Measurements from ENCODE around the gene KDM2A. TPM values are rescaled to one million over a fixed set of nuclear protein-coding genes. Genes with fewer than 3 reads are reported as not detected.

KDM2A gene
- total RNA-seq, 1 experiment from 2014 or later, result 65.3 TPM

GRCh38 chr11:67230406-67230805, 111.3 kb downstream of the KDM2A start:
- no peak overlapping the region for H3K4me3 ChIP-seq (ENCODE audit: low read length)
- no peaks in the 10 kb centered on the region for H3K27me3 ChIP-seq (ENCODE audit: low read length)
- ChIA-PET POLR2A (ENCODE audit: unreplicated experiment) (no interaction called here), CTCF (no interaction called here)
- intact Hi-C loops (cut with micrococcal nuclease), result no loop called here
- peaks cover 8% of the 10 kb centered on the region for H3K4me1 ChIP-seq (ENCODE audit: insufficient read depth, low read length)
- 0 out of 2 replicates have a peak overlapping the region, but pooled peaks have one; percentile 22 for H3K27ac ChIP-seq (ENCODE audit: low read length)
- no peaks in the 10 kb centered on the region for H4K20me1 ChIP-seq (ENCODE audit: low read length)
- H3K36me3 ChIP-seq (ENCODE audit: low read depth, low read length), result peaks cover 34% of the 10 kb centered on the region
- no peaks in the 10 kb centered on the region for H3K9me3 ChIP-seq (ENCODE audit: low read length)
- H3K4me2 ChIP-seq (ENCODE audit: low read length), result no peak overlapping the region
- peak; percentile 54 for DNase-seq
- H3K79me2 ChIP-seq (ENCODE audit: low read length), result 0 out of 2 replicates have a peak, but pooled peaks cover 6% of the 10 kb centered on the region
- no peak overlapping the region for H3K9ac ChIP-seq (ENCODE audit: low read length)
- no peaks in the 10 kb centered on the region for H3F3A ChIP-seq (ENCODE audit: low read length, unreplicated experiment)
- H3K9me2 ChIP-seq (replicated peaks; ENCODE audit: low read length), result no peaks in the 10 kb centered on the region
- peak; percentile 49 for ATAC-seq
- no peak for TF ChIP-seq CTCF (conservative IDR thresholded peaks at IDR 0.05; ENCODE audit: low read depth, low read length)
- TF ChIP-seq EZH2phosphoT487 (IDR thresholded peaks at IDR 0.05; ENCODE audit: borderline replicate concordance, low read length), result no peak
- no peak for TF ChIP-seq EZH2 (IDR thresholded peaks at IDR 0.05; ENCODE audit: low read length, unreplicated experiment)
- no peak overlapping the region for H2AFZ ChIP-seq (ENCODE audit: low read length)
- no TSS peak for BruUV-seq (replicated peaks)

- H3K36me3 ChIP-seq (ENCODE audit: low read depth, low read length), result peaks cover 33% of the 10 kb centered on the region
- ATAC-seq, result no peak
- POLR2A ChIA-PET (ENCODE audit: unreplicated experiment), result no interaction called here
Measured at GRCh38 chr11:67230886-67231285, 111.8 kb downstream of the KDM2A start.

More at GRCh38 chr11:67230886-67231285, 111.8 kb downstream of the KDM2A start:
- no peak overlapping the region for H3K9ac ChIP-seq (ENCODE audit: low read length)
- peaks cover 8% of the 10 kb centered on the region for H3K4me1 ChIP-seq (ENCODE audit: insufficient read depth, low read length)
- H3K27me3 ChIP-seq (ENCODE audit: low read length), result no peaks in the 10 kb centered on the region
- no peaks in the 10 kb centered on the region for H3K9me2 ChIP-seq (replicated peaks; ENCODE audit: low read length)
- H3K79me2 ChIP-seq (ENCODE audit: low read length), result 0 out of 2 replicates have a peak, but pooled peaks cover 6% of the 10 kb centered on the region
- H3K4me2 ChIP-seq (ENCODE audit: low read length), result no peak overlapping the region
- no peak overlapping the region for H3K27ac ChIP-seq (ENCODE audit: low read length)
- TF ChIP-seq EZH2 (IDR thresholded peaks at IDR 0.05; ENCODE audit: low read length, unreplicated experiment), result no peak
- no peak for TF ChIP-seq EZH2phosphoT487 (IDR thresholded peaks at IDR 0.05; ENCODE audit: borderline replicate concordance, low read length)
- no peak for TF ChIP-seq CTCF (conservative IDR thresholded peaks at IDR 0.05; ENCODE audit: low read depth, low read length)
- H4K20me1 ChIP-seq (ENCODE audit: low read length), result no peaks in the 10 kb centered on the region
- CTCF ChIA-PET, result no interaction called here
- no peaks in the 10 kb centered on the region for H3F3A ChIP-seq (ENCODE audit: low read length, unreplicated experiment)
- BruUV-seq (replicated peaks), result no TSS peak
- intact Hi-C loops (cut with micrococcal nuclease), result no loop called here
- H3K9me3 ChIP-seq (ENCODE audit: low read length), result no peaks in the 10 kb centered on the region
- no peak overlapping the region for H3K4me3 ChIP-seq (ENCODE audit: low read length)
- no peak overlapping the region for H2AFZ ChIP-seq (ENCODE audit: low read length)
- no peak for DNase-seq
